Measurements from ENCODE around the gene ITPR1.

ITPR1 gene

GRCh38 chr3:4807381-4808280, 314.5 kb downstream of the ITPR1 start:
- no peaks in the 10 kb centered on the region for H3K9me3 ChIP-seq (ENCODE audit: low read length)
- no peaks in the 10 kb centered on the region for H3K79me2 ChIP-seq (ENCODE audit: insufficient read depth, low read length)
- H3K27ac ChIP-seq (ENCODE audit: low read depth, low read length, poor library complexity, severe bottlenecking): no peak overlapping the region
- no peaks in the 10 kb centered on the region for H3K9me2 ChIP-seq (ENCODE audit: low read depth, low read length)
- no peak overlapping the region for H3K4me2 ChIP-seq (ENCODE audit: low read length)
- no peaks in the 10 kb centered on the region for H4K20me1 ChIP-seq (ENCODE audit: insufficient read depth, low read length)
- no peaks in the 10 kb centered on the region for H3F3A ChIP-seq (ENCODE audit: insufficient read depth, low read length)
- TF ChIP-seq CTCF (IDR thresholded peaks at IDR 0.05; ENCODE audit: low read length) (no peak), EZH2 (IDR thresholded peaks at IDR 0.05; ENCODE audit: borderline replicate concordance, low read length) (no peak)
- H3K27me3 ChIP-seq (ENCODE audit: insufficient read depth, low read length): no peaks in the 10 kb centered on the region
- H3K4me3 ChIP-seq (ENCODE audit: low read depth, low read length, poor library complexity, severe bottlenecking): no peak overlapping the region
- H3K4me1 ChIP-seq (ENCODE audit: insufficient read depth, low read length, severe bottlenecking): no peaks in the 10 kb centered on the region
- H3K9ac ChIP-seq (ENCODE audit: low read length): no peak overlapping the region
- no peak overlapping the region for H2AFZ ChIP-seq (ENCODE audit: low read length)
- H3K36me3 ChIP-seq (ENCODE audit: insufficient read depth, low read length): no peaks in the 10 kb centered on the region

GRCh38 chr3:4808637-4809036, 315.5 kb downstream of the ITPR1 start:
- H3K36me3 ChIP-seq (ENCODE audit: insufficient read depth, low read length): no peaks in the 10 kb centered on the region
- H3K79me2 ChIP-seq (ENCODE audit: insufficient read depth, low read length): no peaks in the 10 kb centered on the region
- H3K27ac ChIP-seq (ENCODE audit: low read depth, low read length, poor library complexity, severe bottlenecking): no peak overlapping the region
- H2AFZ ChIP-seq (ENCODE audit: low read length): no peak overlapping the region
- no peak overlapping the region for H3K4me3 ChIP-seq (ENCODE audit: low read depth, low read length, poor library complexity, severe bottlenecking)
- no peaks in the 10 kb centered on the region for H4K20me1 ChIP-seq (ENCODE audit: insufficient read depth, low read length)
- H3K9me3 ChIP-seq (ENCODE audit: low read length): no peaks in the 10 kb centered on the region
- no peaks in the 10 kb centered on the region for H3K9me2 ChIP-seq (ENCODE audit: low read depth, low read length)
- no peak overlapping the region for H3K4me2 ChIP-seq (ENCODE audit: low read length)
- no peak overlapping the region for H3K9ac ChIP-seq (ENCODE audit: low read length)
- H3K27me3 ChIP-seq (ENCODE audit: insufficient read depth, low read length): no peaks in the 10 kb centered on the region
- H3K4me1 ChIP-seq (ENCODE audit: insufficient read depth, low read length, severe bottlenecking): no peaks in the 10 kb centered on the region
- TF ChIP-seq EZH2 (IDR thresholded peaks at IDR 0.05; ENCODE audit: borderline replicate concordance, low read length): no peak
- no peak for TF ChIP-seq CTCF (IDR thresholded peaks at IDR 0.05; ENCODE audit: low read length)
- H3F3A ChIP-seq (ENCODE audit: insufficient read depth, low read length): no peaks in the 10 kb centered on the region

GRCh38 chr3:4809922-4810321, 316.8 kb downstream of the ITPR1 start:
- H3K36me3 ChIP-seq (ENCODE audit: insufficient read depth, low read length): no peaks in the 10 kb centered on the region
- no peaks in the 10 kb centered on the region for H3K9me2 ChIP-seq (ENCODE audit: low read depth, low read length)
- H3K4me2 ChIP-seq (ENCODE audit: low read length): no peak overlapping the region
- H3K4me3 ChIP-seq (ENCODE audit: low read depth, low read length, poor library complexity, severe bottlenecking): no peak overlapping the region
- H3K27ac ChIP-seq (ENCODE audit: low read depth, low read length, poor library complexity, severe bottlenecking): no peak overlapping the region
- no peaks in the 10 kb centered on the region for H3K4me1 ChIP-seq (ENCODE audit: insufficient read depth, low read length, severe bottlenecking)
- H3K9me3 ChIP-seq (ENCODE audit: low read length): no peaks in the 10 kb centered on the region
- H2AFZ ChIP-seq (ENCODE audit: low read length): no peak overlapping the region
- H3K27me3 ChIP-seq (ENCODE audit: insufficient read depth, low read length): no peaks in the 10 kb centered on the region
- no peak for TF ChIP-seq EZH2 (IDR thresholded peaks at IDR 0.05; ENCODE audit: borderline replicate concordance, low read length)
- TF ChIP-seq CTCF (IDR thresholded peaks at IDR 0.05; ENCODE audit: low read length): no peak
- no peaks in the 10 kb centered on the region for H4K20me1 ChIP-seq (ENCODE audit: insufficient read depth, low read length)
- no peaks in the 10 kb centered on the region for H3F3A ChIP-seq (ENCODE audit: insufficient read depth, low read length)
- H3K79me2 ChIP-seq (ENCODE audit: insufficient read depth, low read length): no peaks in the 10 kb centered on the region
- H3K9ac ChIP-seq (ENCODE audit: low read length): no peak overlapping the region
